SW480 (cell line): Measurements from ENCODE around the gene TAF15.

ENCODE experiments used
- DNase-seq: peaks from one replicate; pipeline ENCODE4 v3.0.0-alpha.2; 2016; ENCODE audit warnings: low spot score

The TAF15 gene

GRCh38 chr17:35821308-35821707 lies 12.0 kb downstream of the TAF15 start:
- no peak for DNase-seq

- no peak for DNase-seq
Measured at GRCh38 chr17:35825206-35825605, 15.9 kb downstream of the TAF15 start.

GRCh38 chr17:35841101-35841500 lies 31.8 kb downstream of the TAF15 start:
- DNase-seq = no peak

GRCh38 chr17:35841505-35841904 lies 32.2 kb downstream of the TAF15 start:
- DNase-seq = no peak

GRCh38 chr17:35842239-35842638 lies 33.0 kb downstream of the TAF15 start:
- no peak for DNase-seq

GRCh38 chr17:35843698-35844097 lies 34.4 kb downstream of the TAF15 start:
- no peak for DNase-seq

GRCh38 chr17:35844547-35844946 lies 35.3 kb downstream of the TAF15 start:
- no peak for DNase-seq

GRCh38 chr17:35846055-35846809 lies 36.9 kb downstream of the TAF15 start:
- DNase-seq = no peak

- DNase-seq = no peak
Measured at GRCh38 chr17:35847006-35847405, 37.7 kb downstream of the TAF15 start.

- no peak for DNase-seq
Measured at GRCh38 chr17:35847633-35848373, 38.5 kb downstream of the TAF15 start.

- DNase-seq = peak; percentile 51
Measured at GRCh38 chr17:35849469-35850348, 40.4 kb downstream of the TAF15 start.

- no peak for DNase-seq
Measured at GRCh38 chr17:35855965-35856364, 46.7 kb downstream of the TAF15 start.

GRCh38 chr17:35856603-35857002 lies 47.3 kb downstream of the TAF15 start:
- DNase-seq = no peak

- DNase-seq = no peak
Measured at GRCh38 chr17:35864853-35865252, 55.6 kb downstream of the TAF15 start.

- no peak for DNase-seq
Measured at GRCh38 chr17:35865412-35866340, 56.4 kb downstream of the TAF15 start.

- no peak for DNase-seq
Measured at GRCh38 chr17:35866341-35866950, 57.2 kb downstream of the TAF15 start.

GRCh38 chr17:35867574-35867973 lies 58.3 kb downstream of the TAF15 start:
- DNase-seq = no peak

GRCh38 chr17:35868737-35869136 lies 59.5 kb downstream of the TAF15 start, which contains the start of gene HEATR9:
HEATR9 (minus strand) TSS chr17:35868891; CDS start chr17:35868742, 149 bp downstream.
- DNase-seq = no peak

GRCh38 chr17:35870906-35871819 lies 61.9 kb downstream of the TAF15 start:
- DNase-seq = no peak
